Stimulated activated memory B cell treated with anti-CD40 and anti-IgM and Interleukin-4, amounts not matched to agents 10 μg/mL and 1 μg/mL and 100 μg/mL, for 72 hours (primary cell): ENCODE measurements around the gene GON4L.
"Not testable (repeated sequence)": the region's sequence is repeated elsewhere in the genome, so short reads cannot be mapped to it uniquely, and the experiment has no call there.

ENCODE experiments used
- ATAC-seq: fragments of 150-1000 bp; cut with Tn5 transposase; 2 replicates; pipeline ENCODE4 v1.10.0; 2021
- H3K27ac Mint-ChIP-seq: one replicate; pipeline ENCODE4 v1.8.0; 2022; ENCODE audit warnings: mild to moderate bottlenecking, mixed read lengths
- H3K27me3 Mint-ChIP-seq: one replicate; pipeline ENCODE4 v1.8.0; 2022; ENCODE audit warnings: mixed read lengths
- H3K36me3 Mint-ChIP-seq: one replicate; pipeline ENCODE4 v1.8.0; 2022; ENCODE audit warnings: mixed read lengths
- H3K4me1 Mint-ChIP-seq: one replicate; pipeline ENCODE4 v1.8.0; 2022; ENCODE audit warnings: mixed read lengths
- H3K4me3 Mint-ChIP-seq: one replicate; pipeline ENCODE4 v1.8.0; 2022; ENCODE audit warnings: mild to moderate bottlenecking, moderate library complexity, mixed read lengths
- H3K9me3 Mint-ChIP-seq: one replicate; pipeline ENCODE4 v1.8.0; 2022; ENCODE audit warnings: mixed read lengths

GON4L gene

GRCh38 chr1:155858800-155859233 lies 1.8 kb upstream of the GON4L start:
- Mint-ChIP-seq H3K4me1 (peaks cover 44% of the 10 kb centered on the region), H3K27me3 (peaks cover 21% of the 10 kb centered on the region), H3K4me3 (peak overlapping the region; percentile 86), H3K36me3 (peaks cover 11% of the 10 kb centered on the region), H3K27ac (peak overlapping the region; percentile 95), H3K9me3 (no peaks in the 10 kb centered on the region)
- peak; percentile 25 for ATAC-seq

- no peaks in the 10 kb centered on the region for H3K9me3 Mint-ChIP-seq
- peak overlapping the region; percentile 95 for H3K27ac Mint-ChIP-seq
- H3K4me3 Mint-ChIP-seq: peak overlapping the region; percentile 99
- peaks cover 7% of the 10 kb centered on the region for H3K27me3 Mint-ChIP-seq
- ATAC-seq: no peak
- peaks cover 63% of the 10 kb centered on the region for H3K4me1 Mint-ChIP-seq
- peaks cover 29% of the 10 kb centered on the region for H3K36me3 Mint-ChIP-seq
Observed at GRCh38 chr1:155856257-155856974, 598 bp downstream of the GON4L start.

GRCh38 chr1:155850345-155850744 lies 6.7 kb downstream of the GON4L start:
- Mint-ChIP-seq H3K27me3 (no peaks in the 10 kb centered on the region), H3K4me3 (no peak overlapping the region), H3K4me1 (peaks cover 47% of the 10 kb centered on the region), H3K36me3 (peaks cover 59% of the 10 kb centered on the region), H3K27ac (no peak overlapping the region), H3K9me3 (no peaks in the 10 kb centered on the region)
- no peak for ATAC-seq

DNA sequence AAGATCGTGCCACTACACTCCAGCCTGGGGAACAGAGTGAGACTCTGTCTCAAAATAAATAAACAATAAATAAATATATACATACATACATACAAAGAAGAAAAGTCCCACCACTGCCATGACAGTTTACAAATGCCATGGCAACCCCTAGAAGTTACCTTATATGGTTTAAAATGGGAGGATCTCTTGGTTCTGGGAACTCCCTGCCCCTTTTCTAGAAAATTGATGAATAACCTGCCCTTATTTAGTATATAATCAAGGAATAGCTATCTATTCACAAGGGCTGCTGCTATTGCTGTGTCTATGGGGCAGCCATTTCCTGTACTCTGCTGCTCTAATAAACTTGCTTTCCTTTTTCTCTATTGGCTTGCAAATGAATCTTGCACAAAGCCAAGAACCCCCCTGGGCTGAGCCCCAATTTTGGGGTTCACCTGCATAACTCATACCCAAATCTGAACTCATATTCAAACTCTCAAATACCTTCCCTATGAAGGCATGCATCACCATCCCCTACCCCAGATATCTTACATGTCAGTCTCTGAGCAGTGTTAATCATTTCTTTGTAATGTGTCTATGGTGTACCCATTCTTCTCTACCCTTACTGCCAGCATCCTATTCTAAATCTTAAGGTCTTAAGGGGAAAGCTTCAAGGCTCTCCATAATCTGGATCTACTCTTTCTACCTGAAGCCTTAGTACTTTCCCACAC lies 9.0 kb downstream of the GON4L start:
- Mint-ChIP-seq H3K4me1 (peaks cover 60% of the 10 kb centered on the region), H3K9me3 (no peaks in the 10 kb centered on the region), H3K36me3 (peaks cover 66% of the 10 kb centered on the region), H3K4me3 (no peak overlapping the region), H3K27ac (peak overlapping the region; percentile 35), H3K27me3 (no peaks in the 10 kb centered on the region)
- ATAC-seq: no peak

GRCh38 chr1:155844860-155845421 lies 12.1 kb downstream of the GON4L start:
- Mint-ChIP-seq H3K36me3 (peaks cover 49% of the 10 kb centered on the region), H3K4me1 (peaks cover 42% of the 10 kb centered on the region), H3K27ac (no peak overlapping the region)

DNA sequence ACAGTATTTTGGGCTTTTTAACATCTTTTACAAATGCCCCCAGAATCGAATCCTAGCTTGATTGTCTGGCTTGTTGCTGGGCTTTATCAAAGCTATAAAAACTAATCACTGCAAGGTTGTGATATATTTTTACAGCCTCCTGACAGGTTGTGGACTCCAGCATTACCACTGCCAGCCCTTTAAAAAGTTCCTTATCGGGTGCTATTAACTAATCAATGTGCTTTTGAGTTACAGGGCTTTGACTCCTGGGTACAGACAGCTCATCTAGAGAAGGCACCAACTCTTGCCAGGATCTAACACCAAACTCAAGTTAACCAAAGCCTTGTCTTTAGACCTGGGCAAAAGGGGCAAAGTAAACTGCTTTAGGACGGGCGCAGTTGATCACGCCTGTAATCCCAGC lies 16.6 kb downstream of the GON4L start:
- Mint-ChIP-seq H3K27ac (no peak overlapping the region), H3K4me1 (peaks cover 46% of the 10 kb centered on the region), H3K9me3 (no peaks in the 10 kb centered on the region), H3K27me3 (no peaks in the 10 kb centered on the region), H3K36me3 (peaks cover 54% of the 10 kb centered on the region), H3K4me3 (no peak overlapping the region)
- ATAC-seq: no peak

More at GRCh38 chr1:155844860-155845421, 12.1 kb downstream of the GON4L start:
- ATAC-seq: no peak
- no peaks in the 10 kb centered on the region for H3K9me3 Mint-ChIP-seq
- no peak overlapping the region for H3K4me3 Mint-ChIP-seq
- no peaks in the 10 kb centered on the region for H3K27me3 Mint-ChIP-seq

GRCh38 chr1:155835548-155835947 lies 21.5 kb downstream of the GON4L start:
- no peaks in the 10 kb centered on the region for H3K9me3 Mint-ChIP-seq
- no peak overlapping the region for H3K4me3 Mint-ChIP-seq
- peaks cover 45% of the 10 kb centered on the region for H3K4me1 Mint-ChIP-seq
- no peak overlapping the region for H3K27ac Mint-ChIP-seq
- peaks cover 50% of the 10 kb centered on the region for H3K36me3 Mint-ChIP-seq
- no peaks in the 10 kb centered on the region for H3K27me3 Mint-ChIP-seq
- no peak for ATAC-seq

DNA sequence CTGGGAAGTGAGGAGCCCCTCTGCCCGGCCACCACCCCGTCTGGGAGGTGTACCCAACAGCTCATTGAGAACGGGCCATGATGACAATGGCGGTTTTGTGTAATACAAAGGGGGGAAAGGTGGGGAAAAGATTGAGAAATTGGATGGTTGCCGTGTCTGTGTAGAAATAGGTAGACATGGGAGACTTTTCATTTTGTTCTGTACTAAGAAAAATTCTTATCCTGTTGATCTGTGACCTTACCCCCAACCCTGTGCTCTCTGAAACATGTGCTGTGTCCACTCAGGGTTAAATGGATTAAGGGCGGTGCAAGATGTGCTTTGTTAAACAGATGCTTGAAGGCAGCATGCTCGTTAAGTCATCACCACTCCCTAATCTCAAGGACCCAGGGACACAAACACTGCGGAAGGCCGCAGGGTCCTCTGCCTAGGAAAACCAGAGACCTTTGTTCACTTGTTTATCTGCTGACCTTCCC lies 22.1 kb downstream of the GON4L start:
- ATAC-seq, H3K9me3 Mint-ChIP-seq, H3K27me3 Mint-ChIP-seq, H3K4me3 Mint-ChIP-seq, H3K27ac Mint-ChIP-seq: not testable (repeated sequence)
- peaks cover 43% of the 10 kb centered on the region for H3K4me1 Mint-ChIP-seq
- peaks cover 50% of the 10 kb centered on the region for H3K36me3 Mint-ChIP-seq

GRCh38 chr1:155834296-155834926 lies 22.6 kb downstream of the GON4L start:
- H3K4me3 Mint-ChIP-seq: no peak overlapping the region
- ATAC-seq: no peak
- no peaks in the 10 kb centered on the region for H3K27me3 Mint-ChIP-seq
- peaks cover 40% of the 10 kb centered on the region for H3K4me1 Mint-ChIP-seq
- H3K27ac Mint-ChIP-seq: peak overlapping the region; percentile 23
- H3K36me3 Mint-ChIP-seq: peaks cover 50% of the 10 kb centered on the region
- no peaks in the 10 kb centered on the region for H3K9me3 Mint-ChIP-seq

DNA sequence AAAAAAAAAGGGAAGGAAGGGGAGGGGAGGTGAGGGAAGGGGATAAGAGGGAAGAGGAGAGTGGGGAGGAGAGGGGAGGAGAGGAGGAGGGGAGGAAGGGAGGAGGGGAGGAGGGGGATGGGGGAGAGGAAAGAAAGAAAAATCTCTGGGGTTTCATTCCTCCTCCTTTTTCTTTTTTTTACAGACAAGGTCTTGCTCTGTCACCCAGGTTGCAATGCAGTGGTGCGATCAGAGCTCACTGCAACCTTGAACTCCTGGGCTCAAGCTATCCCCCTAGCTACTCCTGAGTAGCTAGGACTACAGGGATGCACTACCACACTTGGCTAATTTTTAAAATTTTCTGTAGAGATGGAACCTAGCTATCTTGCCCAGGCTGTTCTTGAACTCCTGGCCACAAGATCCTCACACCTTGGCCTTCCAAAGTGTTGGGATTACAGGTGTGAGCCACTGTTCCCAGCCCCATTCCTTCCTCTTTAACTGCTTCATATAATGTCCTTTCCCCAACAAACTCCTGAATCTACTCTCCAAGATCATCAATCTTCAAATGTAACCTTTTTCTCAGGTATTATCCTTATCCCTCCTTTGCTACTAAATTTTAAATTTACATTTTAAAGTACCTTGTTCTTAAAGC lies 23.2 kb downstream of the GON4L start:
- Mint-ChIP-seq H3K36me3 (peaks cover 45% of the 10 kb centered on the region), H3K27me3 (no peaks in the 10 kb centered on the region), H3K9me3 (no peaks in the 10 kb centered on the region), H3K4me3 (no peak overlapping the region), H3K4me1 (peaks cover 35% of the 10 kb centered on the region), H3K27ac (peak overlapping the region; percentile 23)
- ATAC-seq: no peak

- Mint-ChIP-seq H3K36me3 (peaks cover 42% of the 10 kb centered on the region), H3K9me3 (no peaks in the 10 kb centered on the region), H3K4me3 (no peak overlapping the region), H3K27me3 (no peaks in the 10 kb centered on the region), H3K27ac (no peak overlapping the region), H3K4me1 (peaks cover 23% of the 10 kb centered on the region)
- ATAC-seq: no peak
Observed at GRCh38 chr1:155831279-155831976, 25.6 kb downstream of the GON4L start.

DNA sequence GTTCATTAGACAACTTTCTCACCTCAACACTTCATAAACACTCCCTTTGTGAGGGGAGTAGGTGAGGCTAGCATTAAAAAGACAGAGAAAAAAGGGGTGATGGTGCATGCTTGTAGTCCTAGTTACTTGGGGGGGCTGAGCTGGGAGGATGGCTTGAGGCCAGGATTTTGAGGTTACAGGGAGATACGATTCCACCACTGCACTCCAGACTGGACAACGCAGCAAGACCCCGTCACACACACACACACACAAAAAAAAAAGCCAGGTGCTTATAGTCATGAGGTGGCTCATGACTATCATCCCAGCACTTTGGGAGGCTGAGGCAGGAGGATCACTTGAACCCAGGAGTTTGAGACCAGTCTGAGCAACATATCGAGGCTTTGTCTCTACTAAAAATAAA lies 29.6 kb downstream of the GON4L start:
- H3K27ac Mint-ChIP-seq: no peak overlapping the region
- peaks cover 28% of the 10 kb centered on the region for H3K36me3 Mint-ChIP-seq
- H3K9me3 Mint-ChIP-seq: no peaks in the 10 kb centered on the region
- no peak overlapping the region for H3K4me3 Mint-ChIP-seq
- no peaks in the 10 kb centered on the region for H3K4me1 Mint-ChIP-seq
- ATAC-seq: no peak
- no peaks in the 10 kb centered on the region for H3K27me3 Mint-ChIP-seq

GRCh38 chr1:155816351-155816750 lies 40.7 kb downstream of the GON4L start:
- H3K27me3 Mint-ChIP-seq: no peaks in the 10 kb centered on the region
- peaks cover 6% of the 10 kb centered on the region for H3K4me1 Mint-ChIP-seq
- H3K36me3 Mint-ChIP-seq: peaks cover 48% of the 10 kb centered on the region
- H3K9me3 Mint-ChIP-seq: no peaks in the 10 kb centered on the region
- ATAC-seq: no peak
- peak overlapping the region; percentile 6 for H3K27ac Mint-ChIP-seq
- no peak overlapping the region for H3K4me3 Mint-ChIP-seq

- H3K4me3 Mint-ChIP-seq: no peak overlapping the region
- H3K36me3 Mint-ChIP-seq: peaks cover 44% of the 10 kb centered on the region
- no peak for ATAC-seq
- no peak overlapping the region for H3K27ac Mint-ChIP-seq
- no peaks in the 10 kb centered on the region for H3K27me3 Mint-ChIP-seq
- H3K4me1 Mint-ChIP-seq: peaks cover 6% of the 10 kb centered on the region
- no peaks in the 10 kb centered on the region for H3K9me3 Mint-ChIP-seq
Observed at GRCh38 chr1:155813672-155814071, 43.3 kb downstream of the GON4L start.
